Kidney (tissue), 14 donors: ENCODE results near the gene DENND6B. TPM values are rescaled to one million over a fixed set of nuclear protein-coding genes. Genes with fewer than 3 reads are reported as not detected.

Experiments used
- DNase-seq, 5 donors: peaks; one replicate each; pipeline ENCODE4 v3.0.0-alpha.2; 2013 to 2020
- FAIRE-seq: peaks from 2 replicates; lab custom pipeline; 2012; peaks lifted over from hg19 to GRCh38; lab: Jason Lieb, UNC
- H3K27ac ChIP-seq, 2 donors: one replicate each; pipeline ENCODE4 v1.7.0; 2013; ENCODE audit warnings: low read depth in 2 of 2, low read length in 2 of 2, inconsistent platforms in 1 of 2
- H3K27me3 ChIP-seq: one replicate; pipeline ENCODE4 v1.7.1; 2013; ENCODE audit warnings: low read length, inconsistent platforms; ENCODE audit not compliant: control insufficient read depth, insufficient read depth
- H3K36me3 ChIP-seq, 3 donors: one replicate each; pipeline versions ENCODE4 v1.7.0 to v1.7.1; 2013; ENCODE audit warnings: low read length in 3 of 3, control low read depth in 1 of 3, inconsistent platforms in 1 of 3; ENCODE audit not compliant: insufficient read depth in 3 of 3, control insufficient read depth in 2 of 3
- H3K4me1 ChIP-seq, 3 donors: one replicate each; pipeline versions ENCODE4 v1.7.0 to v1.7.1; 2013; ENCODE audit warnings: low read length in 3 of 3, inconsistent platforms in 1 of 3, low read depth in 1 of 3; ENCODE audit not compliant: control insufficient read depth in 2 of 3, insufficient read depth in 2 of 3
- H3K4me3 ChIP-seq, 3 donors: one replicate each; pipeline versions ENCODE4 v1.7.0 to v1.8.1; 2013; ENCODE audit warnings: low read length in 3 of 3, control low read depth in 1 of 3, inconsistent platforms in 1 of 3
- H3K9ac ChIP-seq, 3 donors: one replicate each; pipeline versions ENCODE4 v1.7.0 to v1.7.1; 2013; ENCODE audit warnings: low read length in 3 of 3, control low read depth in 1 of 3, inconsistent platforms in 1 of 3
- H3K9me3 ChIP-seq, 3 donors: one replicate each; pipeline versions ENCODE4 v1.7.0 to v1.7.1; 2013; ENCODE audit warnings: low read length in 3 of 3, control low read depth in 1 of 3, inconsistent platforms in 1 of 3; ENCODE audit not compliant: control insufficient read depth in 2 of 3, insufficient read depth in 1 of 3
- CTCF ChIP-seq: IDR thresholded peaks from 3 replicates; pipeline ENCODE4 v1.5.1; 2012; ENCODE audit warnings: mild to moderate bottlenecking, moderate library complexity, borderline replicate concordance; ENCODE audit not compliant: insufficient read depth; ENCODE audit errors: extremely low read depth
- intact Hi-C: fragments of 100-400 bp; cut with DNase I; formaldehyde crosslinking; loops from one replicate; pipeline ENCODE4 v1.11.1; 2022
- polyA plus RNA-seq: library from polyadenylated mRNA; stranded (reverse); fragments of 350-450 nt; fragmentation: Illumina TruSeq; extraction: RNeasy Lipid Tissue Mini Kit (QIAGEN cat#74804); gene quantifications from one replicate; pipeline ENCODE4 v1.2.3, GENCODE V29; 2014; ENCODE audit warnings: low read depth, low replicate concordance; ENCODE audit not compliant: insufficient read depth
- total RNA-seq: library from RNA; stranded (reverse); fragmentation: NEBNext Ultra II Directional; extraction: Animal tissue kit (Norgen Biotek cat#: 25700); gene quantifications from one replicate; pipeline ENCODE4 v1.2.1, GENCODE V29; 2021
- donor health status: control.
- donor health status: control.
- donor health status: control.
- donor health status: control.
- donor health status: control.
- donor health status: DM: yes; HTN: yes; CAD: no.
- donor health status: Normal renal cell carcinoma (clear cell type).

The DENND6B gene
- total and polyA plus RNA-seq, 2 donors from 2014 or later, result 14.5 to 16.7 TPM

- Histone ChIP-seq H3K36me3 (no peaks in the 10 kb centered on the region), H3K4me3 (no peak overlapping the region), H3K27ac (no peak overlapping the region), H3K4me1 (peaks cover 0 to 9% (median 6%) of the 10 kb centered on the region in 3 donors), H3K27me3 (no peaks in the 10 kb centered on the region), H3K9ac (no peak overlapping the region), H3K9me3 (no peaks in the 10 kb centered on the region)
- no peak for TF ChIP-seq CTCF
- intact Hi-C loops, result no loop called here
- FAIRE-seq, result no peak
- DNase-seq, result no peak
These were observed 67.5 kb downstream of the DENND6B start for GRCh38 chr22:50259302-50259701.

Other genes with a start within 250 kb of the DENND6B start
- gene MLC1, start 241.6 kb downstream of the DENND6B start, total RNA-seq, result 0.28 TPM
- gene MLC1, start 241.6 kb downstream of the DENND6B start, polyA plus RNA-seq, result not detected
- gene MOV10L1, start 237.0 kb downstream of the DENND6B start, total RNA-seq, result 0.38 TPM
- 0.62 TPM for gene MOV10L1, start 237.0 kb downstream of the DENND6B start, polyA plus RNA-seq
- 1.0 TPM for gene PANX2, start 156.3 kb downstream of the DENND6B start, total RNA-seq
- 4.3 TPM for gene PANX2, start 156.3 kb downstream of the DENND6B start, polyA plus RNA-seq
- gene TRABD, start 141.1 kb downstream of the DENND6B start, total RNA-seq, result 56.3 TPM
- gene TRABD, start 141.1 kb downstream of the DENND6B start, polyA plus RNA-seq, result 34.2 TPM
- 19.7 TPM for gene SELENOO, start 126.0 kb downstream of the DENND6B start, total RNA-seq
- gene SELENOO, start 126.0 kb downstream of the DENND6B start, polyA plus RNA-seq, result 42.8 TPM
- gene TUBGCP6, start 82.0 kb downstream of the DENND6B start, total RNA-seq, result 52.0 TPM
- gene TUBGCP6, start 82.0 kb downstream of the DENND6B start, polyA plus RNA-seq, result 19.2 TPM
- gene HDAC10, start 75.7 kb downstream of the DENND6B start, total RNA-seq, result 43.8 TPM
- gene HDAC10, start 75.7 kb downstream of the DENND6B start, polyA plus RNA-seq, result 20.4 TPM
- 15.9 TPM for gene MAPK12, start 65.3 kb downstream of the DENND6B start, total RNA-seq
- gene MAPK12, start 65.3 kb downstream of the DENND6B start, polyA plus RNA-seq, result 13.4 TPM
- gene MAPK11, start 56.6 kb downstream of the DENND6B start, total RNA-seq, result 18.3 TPM
- gene MAPK11, start 56.6 kb downstream of the DENND6B start, polyA plus RNA-seq, result 11.4 TPM
- gene PLXNB2, start 19.4 kb downstream of the DENND6B start, total RNA-seq, result 383 TPM
- 128 TPM for gene PLXNB2, start 19.4 kb downstream of the DENND6B start, polyA plus RNA-seq
- 53.8 TPM for gene PPP6R2, start 16.3 kb upstream of the DENND6B start, total RNA-seq
- gene PPP6R2, start 16.3 kb upstream of the DENND6B start, polyA plus RNA-seq, result 39.4 TPM
- gene SBF1, start 148.0 kb upstream of the DENND6B start, total RNA-seq, result 73.9 TPM
- 18.1 TPM for gene SBF1, start 148.0 kb upstream of the DENND6B start, polyA plus RNA-seq
- 8.0 TPM for gene ADM2, start 154.5 kb upstream of the DENND6B start, total RNA-seq
- gene ADM2, start 154.5 kb upstream of the DENND6B start, polyA plus RNA-seq, result 10.6 TPM
- 3.5 TPM for gene MIOX, start 159.8 kb upstream of the DENND6B start, total RNA-seq
- 455 TPM for gene MIOX, start 159.8 kb upstream of the DENND6B start, polyA plus RNA-seq
- 77.9 TPM for gene LMF2, start 180.7 kb upstream of the DENND6B start, total RNA-seq
- gene LMF2, start 180.7 kb upstream of the DENND6B start, polyA plus RNA-seq, result 41.7 TPM
- 41.5 TPM for gene NCAPH2, start 181.2 kb upstream of the DENND6B start, total RNA-seq
- gene NCAPH2, start 181.2 kb upstream of the DENND6B start, polyA plus RNA-seq, result 31.4 TPM
- 4.1 TPM for gene SCO2, start 198.6 kb upstream of the DENND6B start, total RNA-seq
- 1.1 TPM for gene SCO2, start 198.6 kb upstream of the DENND6B start, polyA plus RNA-seq
- 163 TPM for gene TYMP, start 203.0 kb upstream of the DENND6B start, total RNA-seq
- 22.2 TPM for gene TYMP, start 203.0 kb upstream of the DENND6B start, polyA plus RNA-seq
- gene KLHDC7B, start 218.9 kb upstream of the DENND6B start, total RNA-seq, result 16.1 TPM
- 1.4 TPM for gene KLHDC7B, start 218.9 kb upstream of the DENND6B start, polyA plus RNA-seq
- not detected for gene SYCE3, start 235.9 kb upstream of the DENND6B start, total RNA-seq
- gene SYCE3, start 235.9 kb upstream of the DENND6B start, polyA plus RNA-seq, result 4.6 TPM